Measurements from ENCODE around the gene AKR1C1. TPM values are rescaled to one million over a fixed set of nuclear protein-coding genes. Genes with fewer than 3 reads are reported as not detected.
"Not testable (repeated sequence)": the region's sequence is repeated elsewhere in the genome, so short reads cannot be mapped to it uniquely, and the experiment has no call there.

Gene AKR1C1
- total RNA-seq, 1 experiment from 2014 or later = 1.9 TPM

DNA sequence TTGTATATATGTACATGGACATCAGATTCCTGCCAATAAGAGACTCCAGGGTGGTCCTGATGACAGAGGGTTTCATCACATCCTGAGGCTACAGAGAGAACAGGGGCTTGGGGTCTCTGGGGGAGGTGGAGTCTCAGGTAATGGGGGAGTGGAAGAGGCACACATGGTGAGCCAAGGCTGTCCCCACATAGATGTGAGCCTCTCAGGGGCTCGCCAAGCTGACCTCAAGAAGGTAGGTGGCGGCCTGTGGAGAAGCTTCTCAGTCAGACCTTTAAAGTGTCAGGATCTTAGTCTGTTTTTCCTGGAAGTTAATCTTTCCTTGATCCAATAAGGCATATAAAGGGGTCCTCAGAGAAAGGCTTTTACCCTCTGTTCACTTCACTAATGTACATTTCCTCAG lies 22.3 kb upstream of the AKR1C1 start:
- H3K27me3 Mint-ChIP-seq (ENCODE audit: low read depth); H3K4me1 ChIP-seq (ENCODE audit: insufficient read depth, low read length); H3K79me2 ChIP-seq (ENCODE audit: insufficient read depth, low read length); H3T11ph ChIP-seq (ENCODE audit: low read length); H2BK12ac ChIP-seq (ENCODE audit: insufficient read length, low read depth, low read length); H3K27ac Mint-ChIP-seq; H3K9me3 ChIP-seq (ENCODE audit: control insufficient read depth, low read depth, low read length); H2BK20ac ChIP-seq (ENCODE audit: low read depth, low read length, poor library complexity, severe bottlenecking); H2AFZ ChIP-seq (ENCODE audit: low read length); H4K91ac ChIP-seq (ENCODE audit: insufficient read length, low read depth, low read length); H3K14ac ChIP-seq (ENCODE audit: insufficient read depth, low read length); DNase-seq; H2AK5ac ChIP-seq (ENCODE audit: insufficient read length, low read length); H3K18ac ChIP-seq (ENCODE audit: insufficient read length, low read depth, low read length); H3K27ac ChIP-seq (ENCODE audit: insufficient read length, low read depth, low read length); H3K27me3 ChIP-seq (ENCODE audit: insufficient read depth, low read length); H3K4ac ChIP-seq (ENCODE audit: low read depth, low read length); H2BK15ac ChIP-seq (ENCODE audit: low read depth, low read length); H3K56ac ChIP-seq (ENCODE audit: insufficient read length, low read depth, low read length); H3K23ac ChIP-seq (ENCODE audit: insufficient read length, low read depth, low read length); H3K4me3 Mint-ChIP-seq; H3K79me1 ChIP-seq (ENCODE audit: insufficient read depth, low read depth, low read length, poor library complexity, severe bottlenecking); H3K4me2 ChIP-seq (ENCODE audit: insufficient read depth, insufficient read length, low read length); H3K23me2 ChIP-seq (ENCODE audit: insufficient read length, low read depth, low read length, poor library complexity, severe bottlenecking); H4K20me1 ChIP-seq (ENCODE audit: control insufficient read depth, insufficient read depth, insufficient read length); H2BK5ac ChIP-seq (ENCODE audit: insufficient read length, low read length); H3K9ac ChIP-seq (ENCODE audit: extremely low read depth, insufficient read length, low read length); H4K8ac ChIP-seq (replicated peaks; ENCODE audit: insufficient read length, low read depth, low read length); H2BK120ac ChIP-seq (ENCODE audit: low read depth, low read length, poor library complexity, severe bottlenecking); H4K5ac ChIP-seq (ENCODE audit: insufficient read length, low read depth, low read length): not testable (repeated sequence)
- peaks cover 3 to 14% (median 8%) of the 10 kb centered on the region in 3 experiments; a peak in 5 of 7 replicates for H3K36me3 Mint-ChIP-seq (ENCODE audit: insufficient read depth in 1 of 3, low read depth in 3 of 3)
- peaks cover 19 to 50% of the 10 kb centered on the region in 2 experiments for H3K9me3 Mint-ChIP-seq
- H3K4me1 Mint-ChIP-seq = peaks cover 23 to 28% of the 10 kb centered on the region in 2 experiments
- no CpG with 5 or more reads among the region's 2 CpGs for WGBS (ENCODE audit: extremely low coverage, insufficient read length, low lambda C conversion rate)

Measured in H9 (cell line).